ENCODE measurements around the gene CERS1.

Gene CERS1
- total RNA-seq = 0 to 0.10 reads per million in 2 donors

GRCh38 chr19:18895824-18896341 lies at the start of gene CERS1:
CERS1 (minus strand) TSS chr19:18896158; CDS start chr19:18896072, 86 bp downstream.
- DNase-seq = no peak

- DNase-seq = no peak
Observed at GRCh38 chr19:18945297-18945696, 49.3 kb upstream of the CERS1 start.

GRCh38 chr19:18943465-18943864 lies 47.5 kb upstream of the CERS1 start:
- no peak for DNase-seq

- no peak for DNase-seq
Observed at GRCh38 chr19:18942692-18943091, 46.7 kb upstream of the CERS1 start.

- DNase-seq = no peak
Observed at GRCh38 chr19:18941628-18942354, 45.8 kb upstream of the CERS1 start.

- peak; percentile 39 for DNase-seq
Observed at GRCh38 chr19:18940769-18941627, 45.0 kb upstream of the CERS1 start, which contains the start of gene HOMER3. HOMER3 (minus strand) TSS chr19:18941217; CDS start chr19:18938982, 2,235 bp downstream.

- no peak for DNase-seq
Observed at GRCh38 chr19:18939922-18940768, 44.2 kb upstream of the CERS1 start.

- no peak for DNase-seq
Observed at GRCh38 chr19:18939163-18939562, 43.2 kb upstream of the CERS1 start.

- DNase-seq = no peak
Observed at GRCh38 chr19:18933297-18933696, 37.3 kb upstream of the CERS1 start.

- peak; percentile 54 for DNase-seq
Observed at GRCh38 chr19:18932216-18932841, 36.4 kb upstream of the CERS1 start.

GRCh38 chr19:18931316-18932162 lies 35.6 kb upstream of the CERS1 start:
- no peak for DNase-seq

- no peak for DNase-seq
Observed at GRCh38 chr19:18929311-18929710, 33.4 kb upstream of the CERS1 start.

GRCh38 chr19:18928018-18928805 lies 32.3 kb upstream of the CERS1 start:
- DNase-seq = no peak

GRCh38 chr19:18924684-18925213 lies 28.8 kb upstream of the CERS1 start:
- no peak for DNase-seq

GRCh38 chr19:18922228-18922985 lies 26.4 kb upstream of the CERS1 start:
- DNase-seq = no peak

GRCh38 chr19:18921593-18921992 lies 25.6 kb upstream of the CERS1 start:
- DNase-seq = no peak

GRCh38 chr19:18920400-18920799 lies 24.4 kb upstream of the CERS1 start:
- DNase-seq = no peak

- no peak for DNase-seq
Observed at GRCh38 chr19:18919900-18920214, 23.9 kb upstream of the CERS1 start.
